ENCODE measurements around the gene EPS8L1. TPM values are rescaled to one million over a fixed set of nuclear protein-coding genes. Genes with fewer than 3 reads are reported as not detected.

Gene EPS8L1
- total and polyA plus RNA-seq, 2 of the 4 experiments (the other 2 are of a cell fraction) = 0.90 to 2.9 TPM

DNA sequence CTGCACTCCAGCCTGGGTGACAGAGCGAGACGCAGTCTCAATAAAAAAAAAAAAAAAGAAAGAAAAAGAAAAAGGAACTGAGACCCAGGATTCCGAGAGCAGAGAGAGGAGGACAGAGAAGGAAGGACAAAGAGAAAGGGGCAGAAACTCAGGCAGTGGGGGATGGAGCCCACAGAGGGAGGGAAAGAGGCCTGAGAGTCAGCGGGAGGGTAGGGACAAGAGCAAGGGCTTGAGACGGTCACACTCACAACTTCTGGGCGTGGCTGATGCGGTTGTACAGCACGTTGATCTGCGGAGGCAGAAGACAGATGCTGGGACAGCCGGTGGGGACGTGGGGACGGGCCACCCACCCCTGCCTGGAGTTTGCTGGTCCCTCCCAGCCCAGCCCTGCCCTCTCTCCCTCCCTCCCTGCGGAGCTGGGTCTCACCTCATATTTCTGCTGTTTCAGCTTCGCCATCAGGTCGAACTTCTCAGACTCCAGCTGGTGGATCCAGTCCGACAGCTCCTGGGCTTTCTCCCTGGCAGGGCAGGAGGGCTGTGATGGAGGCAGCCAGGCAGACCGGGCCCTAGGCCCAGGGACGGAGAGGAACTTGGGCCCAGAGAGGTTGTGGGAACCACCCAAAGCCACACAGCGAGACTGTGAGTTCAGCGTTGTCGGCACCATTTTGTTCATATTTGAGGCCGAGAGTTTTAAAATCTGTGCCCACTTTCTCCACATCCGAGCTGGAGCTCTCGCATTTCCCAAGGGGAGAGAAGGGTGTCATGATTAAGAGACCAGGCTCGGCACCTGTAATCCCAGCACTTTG is 58.2 kb downstream of the EPS8L1 start (continued):
- TF ChIP-seq SMC3 (IDR thresholded peaks at IDR 0.05; ENCODE audit: low read depth, low read length) = no peak

- H4K20me1 ChIP-seq (ENCODE audit: insufficient read depth, low read length) = no peaks in the 10 kb centered on the region
- no peak for TF ChIP-seq SMC3 (IDR thresholded peaks at IDR 0.05; ENCODE audit: low read depth, low read length)
- TF ChIP-seq BHLHE40 (IDR thresholded peaks at IDR 0.05; ENCODE audit: low read depth, low read length) = no peak
- TF ChIP-seq MAZ (IDR thresholded peaks at IDR 0.05; ENCODE audit: borderline replicate concordance, low read depth, low read length) = no peak
- TF ChIP-seq MAFK (IDR thresholded peaks at IDR 0.05; ENCODE audit: low read depth, low read length) = no peak
- no peak for TF ChIP-seq POLR2A (IDR thresholded peaks at IDR 0.05; ENCODE audit: low read depth, low read length)
- no peaks in the 10 kb centered on the region for H3K9me1 ChIP-seq (ENCODE audit: insufficient read depth, low read length)
- no peak overlapping the region for H2BK15ac ChIP-seq (ENCODE audit: low read depth, low read length)
- no peak overlapping the region for H3K14ac ChIP-seq (replicated peaks; ENCODE audit: low read depth, low read length)
- H3K9me3 ChIP-seq (ENCODE audit: control insufficient read depth, insufficient read depth, low read length) = no peaks in the 10 kb centered on the region
- H3K9ac ChIP-seq (ENCODE audit: low read depth, low read length) = no peak overlapping the region
- H3K36me3 ChIP-seq (ENCODE audit: control insufficient read depth, insufficient read depth, low read length) = no peaks in the 10 kb centered on the region
- dilution Hi-C loops (cut with HindIII; ENCODE audit: low sequenced_read_pairs, unreplicated experiment) = no loop called here
- H3K27ac ChIP-seq (ENCODE audit: insufficient read depth, low read length) = no peak overlapping the region
- H4K8ac ChIP-seq (ENCODE audit: low read depth in 2 of 2, low read length in 2 of 2) = no peak overlapping the region
- no TSS peak for BruUV-seq (replicated peaks)
- H3K18ac ChIP-seq (ENCODE audit: low read depth, low read length) = no peak overlapping the region
- H3K23ac ChIP-seq (ENCODE audit: low read depth, low read length) = no peak overlapping the region
- H4K5ac ChIP-seq (ENCODE audit: low read depth, low read length) = no peak overlapping the region
- intact Hi-C loops (cut with micrococcal nuclease) = no loop called here
- H3K56ac ChIP-seq (ENCODE audit: extremely low read depth, insufficient read depth, low read length) = no peak overlapping the region
- WGBS, 2 experiments (ENCODE audit: extremely low coverage in 2 of 2, insufficient read length in 1 of 2) = no CpG with 5 or more reads among the region's 3 CpGs
- no peak overlapping the region for H2BK5ac ChIP-seq (ENCODE audit: low read depth, low read length, poor library complexity, severe bottlenecking)
- no peak overlapping the region for H2AK5ac ChIP-seq (ENCODE audit: low read depth, low read length)
- in situ Hi-C loops (cut with MboI; ENCODE audit: low sequenced_read_pairs) = loop anchor here (5.0 kb wide), 1 partner anchor 283 kb away; no protein-coding TSS in a partner anchor
- no peak overlapping the region for H2AK9ac ChIP-seq (replicated peaks; ENCODE audit: low read depth, low read length, poor library complexity)
- DNase-seq = no peak
- H3K4me3 ChIP-seq (ENCODE audit: insufficient read depth, low read depth, low read length) = no peak overlapping the region
- ATAC-seq (ENCODE audit: low read depth) = no peak
- H3K4ac ChIP-seq (ENCODE audit: low read depth, low read length) = no peak overlapping the region
- H2BK120ac ChIP-seq (ENCODE audit: low read depth, low read length) = no peak overlapping the region
- no peaks in the 10 kb centered on the region for H3K4me1 ChIP-seq (ENCODE audit: control insufficient read depth, insufficient read depth, low read length)
- no peak overlapping the region for H3K4me2 ChIP-seq (ENCODE audit: low read depth, low read length)
- ChIA-PET POLR2A (ENCODE audit: unreplicated experiment) (no interaction called here), CTCF (interaction anchor here (0.6 kb wide), 1 partner anchor 19 kb away, joined by 5 read pairs; no protein-coding TSS in a partner anchor)
- no peak overlapping the region for H2BK20ac ChIP-seq (ENCODE audit: low read depth, low read length)
- no peak overlapping the region for H4K91ac ChIP-seq (ENCODE audit: insufficient read depth, low read depth, low read length)
- H3K79me1 ChIP-seq (ENCODE audit: low read depth in 1 of 2, low read length in 2 of 2) = no peaks in the 10 kb centered on the region
- H3K27me3 ChIP-seq (ENCODE audit: control insufficient read depth, insufficient read depth, low read length) = peaks cover 29% of the 10 kb centered on the region
- no peak overlapping the region for H2AFZ ChIP-seq (replicated peaks; ENCODE audit: low read length, poor library complexity)
These were observed 59.1 kb downstream of the EPS8L1 start for GRCh38 chr19:55134736-55135135.
